ENCODE data around the gene ELOVL7. TPM values are rescaled to one million over a fixed set of nuclear protein-coding genes. Genes with fewer than 3 reads are reported as not detected.

The ELOVL7 gene
- total and polyA plus RNA-seq, 2 donors (not counting 3 experiments of a cell fraction or from before 2014, with no cell fraction given), result 0.01 to 0.09 TPM

- Histone ChIP-seq H2AFZ (ENCODE audit: low read depth, low read length) (no peak overlapping the region), H3K4me1 (ENCODE audit: control insufficient read depth, extremely low read depth, insufficient read depth, low read length) (no peaks in the 10 kb centered on the region), H3K27ac (ENCODE audit: insufficient read depth, low read depth, low read length) (no peak overlapping the region), H3K9me3 (replicated peaks; ENCODE audit: control insufficient read depth, insufficient read depth, low read length) (no peaks in the 10 kb centered on the region), H3K79me2 (ENCODE audit: control insufficient read depth, insufficient read depth, low read length) (no peaks in the 10 kb centered on the region), H3K36me3 (ENCODE audit: control insufficient read depth in 2 of 2, extremely low read depth in 1 of 2, insufficient read depth in 2 of 2, low read length in 2 of 2) (no peaks in the 10 kb centered on the region), H3K9me1 (replicated peaks; ENCODE audit: control insufficient read depth, extremely low read depth, insufficient read depth, low read length) (no peaks in the 10 kb centered on the region), H3K9ac (replicated peaks; ENCODE audit: extremely low read depth, insufficient read depth, low read length) (no peak overlapping the region), H4K20me1 (replicated peaks; ENCODE audit: control insufficient read depth, extremely low read depth, insufficient read depth, low read length) (no peaks in the 10 kb centered on the region), H3K27me3 (ENCODE audit: control insufficient read depth in 2 of 2, insufficient read depth in 2 of 2, low read length in 2 of 2) (no peaks in the 10 kb centered on the region), H3K4me3 (replicated peaks in 1 of 3; ENCODE audit: insufficient read depth in 1 of 3, low read depth in 1 of 3, low read length in 3 of 3) (no peak overlapping the region), H3K4me2 (ENCODE audit: insufficient read depth, low read length) (no peak overlapping the region)
- ChIA-PET CTCF (no interaction called here), POLR2A (no interaction called here)
- dilution Hi-C loops (cut with MboI; ENCODE audit: extremely low pct_ligation_motif_present, low sequenced_read_pairs), result no loop called here
- no peak for TF ChIP-seq GATA2 (IDR thresholded peaks at IDR 0.05; ENCODE audit: insufficient read depth, insufficient read length, low read depth, low read length)
- no peak for TF ChIP-seq JUN (IDR thresholded peaks at IDR 0.05; ENCODE audit: borderline replicate concordance, insufficient read depth, insufficient read length, low read depth)
- no peak for TF ChIP-seq MAX (IDR thresholded peaks at IDR 0.05; ENCODE audit: insufficient read depth, insufficient read length)
- TF ChIP-seq CTCF (IDR thresholded peaks at IDR 0.05; ENCODE audit: extremely low read depth in 1 of 2, insufficient read depth in 1 of 2, low read depth in 1 of 2, low read length in 2 of 2), result no peak
- no peak for TF ChIP-seq MYC (IDR thresholded peaks at IDR 0.05; ENCODE audit: low read depth, low read length)
- no peak for TF ChIP-seq POLR2A (IDR thresholded peaks at IDR 0.05; ENCODE audit: low read depth, low read length)
- no peak for TF ChIP-seq EZH2 (IDR thresholded peaks at IDR 0.05; ENCODE audit: borderline replicate concordance, low read depth, low read length, severe bottlenecking)
- intact Hi-C loops (cut with micrococcal nuclease), result no loop called here
- FAIRE-seq, result no peak
- no TSS peak for BruUV-seq (replicated peaks)
- no peak for DNase-seq (ENCODE audit: low read depth, low spot score)
These were observed 103.7 kb downstream of the ELOVL7 start for GRCh38 chr5:60740322-60740721.
